Left forelimb (tissue), 1 donor: ENCODE results near the gene SBF2.

Experiments
- DNase-seq: peaks from one replicate; pipeline ENCODE4 v3.0.0-alpha.2; 2018; ENCODE audit warnings: low spot score

The SBF2 gene

GRCh38 chr11:10293423-10294289, at the start of gene SBF2:
SBF2 (minus strand) TSS chr11:10294219; CDS start chr11:10294069, 150 bp downstream.
- DNase-seq: peak; percentile 92

- DNase-seq: no peak
Observed at GRCh38 chr11:10338287-10338686, 44.3 kb upstream of the SBF2 start.

- DNase-seq: no peak
Observed at GRCh38 chr11:10333490-10333889, 39.5 kb upstream of the SBF2 start.

- no peak for DNase-seq
Observed at GRCh38 chr11:10331548-10332289, 37.7 kb upstream of the SBF2 start.

DNA sequence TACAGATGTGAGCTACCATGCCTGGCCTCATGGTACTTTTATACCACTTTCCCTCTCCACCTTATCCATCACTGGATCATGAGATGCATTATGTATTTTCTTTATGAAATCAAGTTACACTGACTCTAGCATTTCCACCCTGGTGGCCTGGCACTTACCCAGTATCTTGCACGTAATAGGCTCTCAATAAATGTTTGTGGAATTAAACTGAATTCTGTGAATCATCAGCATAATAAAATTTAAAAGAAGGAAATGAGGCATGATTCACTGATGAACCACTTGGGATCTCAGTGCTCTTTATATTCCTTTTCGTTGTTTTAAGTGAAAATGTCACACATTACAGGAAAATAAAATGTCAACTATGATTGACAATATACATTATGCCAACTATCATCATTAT, 35.9 kb upstream of the SBF2 start:
- no peak for DNase-seq

- DNase-seq: no peak
Observed at GRCh38 chr11:10329356-10329755, 35.3 kb upstream of the SBF2 start.

DNA sequence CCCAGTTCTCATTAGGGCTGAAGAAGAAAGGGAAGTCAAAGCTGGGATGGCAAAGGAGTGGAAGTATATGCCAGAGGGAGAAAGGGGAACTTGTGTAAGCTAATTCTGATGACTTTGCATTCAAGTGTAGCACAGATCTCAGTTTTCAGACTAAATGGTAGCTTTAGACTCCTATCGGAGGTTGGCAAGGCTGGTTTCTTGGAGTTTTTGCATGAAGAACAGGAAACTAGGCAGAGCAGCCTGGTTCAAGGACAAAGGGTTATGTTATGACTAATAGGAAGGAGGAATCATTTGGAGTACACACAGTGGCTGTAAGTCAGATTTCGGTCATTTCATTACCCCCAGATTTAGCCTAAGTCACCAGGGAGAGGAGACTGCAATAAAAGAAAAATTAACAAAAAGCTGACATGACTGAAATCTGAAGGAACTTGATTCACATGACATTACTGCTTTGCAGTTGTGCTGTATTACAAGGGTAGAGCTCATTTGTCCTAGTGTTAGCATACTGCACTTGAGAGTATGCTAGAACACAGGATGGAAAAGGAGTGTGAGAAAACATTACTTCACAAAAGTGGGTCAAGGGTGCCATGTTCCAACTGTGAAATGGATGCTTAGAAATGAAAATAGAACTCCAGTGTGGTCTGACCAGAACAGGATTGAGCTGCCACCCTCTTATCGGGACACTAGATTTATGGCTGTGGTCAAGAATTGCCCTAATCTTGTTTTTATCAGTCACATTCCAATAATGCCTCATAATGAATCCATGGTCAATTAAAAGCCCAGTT, 34.5 kb upstream of the SBF2 start:
- no peak for DNase-seq

GRCh38 chr11:10327254-10327653, 33.2 kb upstream of the SBF2 start:
- DNase-seq: no peak

GRCh38 chr11:10326012-10326964, 32.3 kb upstream of the SBF2 start:
- DNase-seq: no peak

- DNase-seq: no peak
Observed at GRCh38 chr11:10325277-10326011, 31.4 kb upstream of the SBF2 start.

DNA sequence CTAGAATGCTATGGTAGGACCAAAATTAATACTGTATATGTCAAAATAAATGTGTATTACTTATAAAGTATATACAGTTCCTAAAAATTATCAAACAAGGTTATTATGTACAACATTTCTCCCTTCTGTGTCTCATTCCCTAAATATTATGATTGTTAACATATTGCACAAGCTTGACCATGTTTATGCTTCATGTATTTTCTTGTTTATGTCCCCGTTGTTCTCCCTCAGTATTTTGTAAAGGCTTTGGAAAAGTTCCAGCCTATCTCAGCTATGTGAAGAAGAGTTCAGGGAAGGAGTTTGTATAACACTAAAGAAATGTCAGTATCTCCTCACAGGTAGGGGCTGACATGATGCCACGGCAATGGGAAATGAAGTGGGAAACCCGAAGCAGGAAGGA, 30.5 kb upstream of the SBF2 start:
- DNase-seq: no peak

DNA sequence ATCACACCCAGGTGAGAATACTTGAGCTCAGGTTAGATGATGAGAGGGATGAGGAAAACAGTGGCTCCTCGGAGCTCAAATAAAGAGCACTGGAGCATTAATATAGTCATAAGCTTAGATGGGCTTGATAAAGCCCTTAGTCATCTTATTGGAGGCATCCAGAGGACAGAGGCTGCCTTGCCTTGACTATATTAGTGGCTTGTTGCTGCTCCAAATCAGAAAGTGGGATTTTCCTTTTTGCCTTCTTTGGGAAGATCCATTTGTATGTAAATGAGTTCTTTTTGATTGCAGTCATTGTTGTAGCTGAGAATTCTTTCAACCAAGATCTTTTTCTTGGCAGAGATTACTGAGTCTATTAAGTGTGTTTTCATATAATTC, 29.8 kb upstream of the SBF2 start:
- DNase-seq: no peak

DNA sequence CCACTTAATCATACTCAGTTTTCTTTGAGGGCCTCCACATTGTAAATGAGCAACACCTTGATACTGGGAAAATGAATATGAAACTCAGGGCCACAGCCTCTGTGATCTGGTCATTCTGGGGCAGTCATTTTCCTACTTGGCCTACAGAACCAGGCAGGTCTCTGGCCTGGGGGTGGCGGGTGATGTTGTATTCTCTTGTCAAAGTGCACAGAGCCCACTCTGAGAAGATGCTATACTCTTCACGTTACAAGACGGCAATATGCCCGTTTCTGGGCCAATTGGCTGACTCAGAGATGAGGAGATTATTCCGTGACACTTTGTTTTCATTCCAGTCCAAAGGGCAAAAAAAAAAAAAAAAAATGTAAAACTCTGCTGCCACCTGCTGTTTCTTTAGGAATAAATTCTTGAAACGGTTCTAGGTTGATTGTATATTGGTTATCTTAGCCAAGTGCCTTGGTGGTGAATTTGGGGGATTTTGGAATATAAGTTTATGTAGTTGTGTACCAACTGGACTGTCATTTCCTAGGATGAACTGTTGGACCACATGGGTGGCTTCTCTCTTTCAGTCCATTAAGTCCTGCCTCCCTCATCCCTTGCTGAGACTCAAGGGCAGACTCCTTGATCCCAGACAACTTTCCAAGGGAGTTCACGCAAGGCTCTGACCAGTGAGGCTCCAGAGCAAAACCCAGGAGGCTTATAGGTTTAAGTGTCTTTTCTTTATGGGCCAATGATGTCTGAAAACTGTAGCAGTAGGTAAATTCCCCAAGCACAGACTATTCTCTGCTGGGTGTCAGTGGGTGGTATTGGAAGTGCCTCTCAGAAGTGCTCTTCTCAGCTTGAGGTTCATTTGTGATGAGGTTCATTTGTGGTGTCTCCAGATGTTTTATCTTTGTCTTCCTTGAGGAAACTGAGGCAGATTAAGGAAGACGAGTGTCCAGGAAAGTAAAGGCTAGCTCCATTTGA, 29.1 kb upstream of the SBF2 start:
- peak; percentile 77 for DNase-seq

DNA sequence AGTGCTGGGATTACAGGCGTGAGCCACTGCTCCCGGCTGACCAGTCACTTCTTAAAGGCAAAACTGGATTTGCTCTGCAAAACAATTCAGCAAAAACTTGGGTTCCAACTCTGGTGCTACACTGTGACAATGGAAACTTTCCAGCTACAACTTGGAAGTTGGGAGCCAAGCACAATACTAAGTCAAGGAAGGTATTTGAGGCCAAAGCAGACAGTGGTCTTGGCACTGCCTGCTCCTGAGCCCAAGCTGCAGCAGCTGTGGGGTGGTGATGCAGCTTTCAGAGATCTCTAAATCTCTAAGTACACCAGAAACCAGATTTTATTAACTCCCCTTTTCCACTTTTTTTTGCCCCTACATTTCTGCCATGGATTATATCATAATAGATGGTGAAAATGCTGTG, 28.4 kb upstream of the SBF2 start:
- no peak for DNase-seq

DNA sequence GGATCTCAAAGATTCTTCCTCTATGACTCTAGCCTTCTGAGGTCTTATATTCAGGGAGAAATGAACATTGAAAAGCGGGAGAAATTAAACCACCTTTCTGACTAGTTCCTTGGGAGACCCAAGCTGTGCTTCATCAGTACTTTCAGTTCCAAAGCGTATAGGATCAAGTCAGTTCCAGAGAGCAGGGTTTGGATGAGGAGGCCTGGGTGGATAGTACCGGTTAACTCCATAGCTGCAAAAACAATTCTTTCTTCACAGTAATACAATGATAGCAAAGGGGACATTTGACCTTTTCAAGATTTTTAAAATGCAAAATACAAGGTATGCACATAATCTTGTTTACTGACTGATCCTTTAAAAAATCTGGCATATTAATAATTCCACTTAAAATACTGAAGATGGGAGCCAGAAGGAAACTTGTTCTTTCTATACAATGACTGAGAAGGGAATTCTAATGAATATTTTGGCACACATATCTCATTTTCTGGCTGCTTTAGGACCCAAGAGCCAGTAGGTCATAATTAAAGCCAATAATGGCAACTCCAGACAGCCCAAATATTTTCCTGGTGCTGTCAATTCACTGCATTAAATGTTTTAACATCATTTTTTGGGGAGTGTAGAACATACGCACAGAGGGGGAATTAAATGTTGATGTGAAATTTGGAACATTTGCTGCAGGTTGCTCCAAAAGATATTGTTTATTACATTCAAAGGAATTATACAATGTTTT, 26.9 kb upstream of the SBF2 start:
- no peak for DNase-seq

- DNase-seq: no peak
Observed at GRCh38 chr11:10319702-10320558, 25.9 kb upstream of the SBF2 start.

DNA sequence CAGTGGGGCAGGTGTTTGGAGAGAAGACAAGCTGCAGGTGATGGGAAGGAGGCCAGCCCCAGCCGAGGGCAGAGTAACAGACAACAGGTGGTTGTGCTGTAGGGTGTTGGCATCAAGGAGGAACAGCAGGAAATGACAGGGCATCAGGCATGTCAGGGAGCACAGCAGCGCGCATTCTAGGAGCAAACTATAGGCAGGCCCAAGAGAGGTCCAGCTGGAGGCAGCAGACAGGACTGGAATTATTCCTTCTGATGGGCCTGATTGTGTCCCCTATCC, 24.4 kb upstream of the SBF2 start:
- no peak for DNase-seq
